ENCODE results near the gene MXRA7.
"Not testable (repeated sequence)": the region's sequence is repeated elsewhere in the genome, so short reads cannot be mapped to it uniquely, and the experiment has no call there.

The MXRA7 gene

GRCh38 chr17:76700617-76701470, 9.9 kb downstream of the MXRA7 start:
- Mint-ChIP-seq H3K4me3 (no peak overlapping the region), H3K27ac (no peak overlapping the region), H3K4me1 (ENCODE audit: low read depth) (no peaks in the 10 kb centered on the region), H3K9me3 (no peaks in the 10 kb centered on the region), H3K27me3 (ENCODE audit: low read depth) (peaks cover 2% of the 10 kb centered on the region), H3K36me3 (ENCODE audit: low read depth) (no peaks in the 10 kb centered on the region)
- no peak for DNase-seq (ENCODE audit: low spot score)

GRCh38 chr17:76700270-76700616, 10.5 kb downstream of the MXRA7 start:
- H3K4me1 Mint-ChIP-seq (ENCODE audit: low read depth): peaks cover 4% of the 10 kb centered on the region
- H3K27ac Mint-ChIP-seq: no peak overlapping the region
- no peak for DNase-seq (ENCODE audit: low spot score)
- no peaks in the 10 kb centered on the region for H3K9me3 Mint-ChIP-seq
- H3K4me3 Mint-ChIP-seq: no peak overlapping the region
- H3K36me3 Mint-ChIP-seq (ENCODE audit: low read depth): no peaks in the 10 kb centered on the region
- H3K27me3 Mint-ChIP-seq (ENCODE audit: low read depth): peaks cover 2% of the 10 kb centered on the region

- not testable (repeated sequence) for H3K36me3 Mint-ChIP-seq (ENCODE audit: low read depth); H3K9me3 Mint-ChIP-seq; H3K4me3 Mint-ChIP-seq; DNase-seq (ENCODE audit: low spot score); H3K27ac Mint-ChIP-seq; H3K4me1 Mint-ChIP-seq (ENCODE audit: low read depth); H3K27me3 Mint-ChIP-seq (ENCODE audit: low read depth)
Measured at GRCh38 chr17:76698466-76698977, 12.2 kb downstream of the MXRA7 start.

GRCh38 chr17:76697702-76698465, 12.9 kb downstream of the MXRA7 start:
- H3K9me3 Mint-ChIP-seq: no peaks in the 10 kb centered on the region
- H3K4me3 Mint-ChIP-seq: no peak overlapping the region
- H3K27me3 Mint-ChIP-seq (ENCODE audit: low read depth): peaks cover 2% of the 10 kb centered on the region
- H3K4me1 Mint-ChIP-seq (ENCODE audit: low read depth): peaks cover 4% of the 10 kb centered on the region
- DNase-seq (ENCODE audit: low spot score): no peak
- H3K27ac Mint-ChIP-seq: no peak overlapping the region
- no peaks in the 10 kb centered on the region for H3K36me3 Mint-ChIP-seq (ENCODE audit: low read depth)

- peaks cover 2% of the 10 kb centered on the region for H3K27me3 Mint-ChIP-seq (ENCODE audit: low read depth)
Measured at GRCh38 chr17:76696763-76697701, 13.7 kb downstream of the MXRA7 start.

GRCh38 chr17:76695059-76695831, 15.5 kb downstream of the MXRA7 start:
- Mint-ChIP-seq H3K4me1 (ENCODE audit: low read depth) (peaks cover 4% of the 10 kb centered on the region), H3K27ac (no peak overlapping the region), H3K4me3 (no peak overlapping the region), H3K9me3 (no peaks in the 10 kb centered on the region), H3K36me3 (ENCODE audit: low read depth) (no peaks in the 10 kb centered on the region), H3K27me3 (ENCODE audit: low read depth) (peaks cover 2% of the 10 kb centered on the region)
- no peak for DNase-seq (ENCODE audit: low spot score)

More at GRCh38 chr17:76696763-76697701, 13.7 kb downstream of the MXRA7 start:
- Mint-ChIP-seq H3K4me3 (no peak overlapping the region), H3K36me3 (ENCODE audit: low read depth) (no peaks in the 10 kb centered on the region), H3K9me3 (no peaks in the 10 kb centered on the region), H3K27ac (no peak overlapping the region), H3K4me1 (ENCODE audit: low read depth) (peaks cover 4% of the 10 kb centered on the region)
- no peak for DNase-seq (ENCODE audit: low spot score)

- Mint-ChIP-seq H3K27me3 (ENCODE audit: low read depth) (no peaks in the 10 kb centered on the region), H3K36me3 (ENCODE audit: low read depth) (no peaks in the 10 kb centered on the region), H3K4me3 (no peak overlapping the region), H3K27ac (no peak overlapping the region), H3K4me1 (ENCODE audit: low read depth) (peaks cover 4% of the 10 kb centered on the region), H3K9me3 (no peaks in the 10 kb centered on the region)
- DNase-seq (ENCODE audit: low spot score): no peak
Measured at GRCh38 chr17:76691379-76692191, 19.2 kb downstream of the MXRA7 start.

GRCh38 chr17:76690596-76691280, 20.0 kb downstream of the MXRA7 start:
- H3K27me3 Mint-ChIP-seq (ENCODE audit: low read depth): no peaks in the 10 kb centered on the region

GRCh38 chr17:76689859-76690258, 20.9 kb downstream of the MXRA7 start:
- no peaks in the 10 kb centered on the region for H3K36me3 Mint-ChIP-seq (ENCODE audit: low read depth)
- H3K4me1 Mint-ChIP-seq (ENCODE audit: low read depth): no peaks in the 10 kb centered on the region
- H3K27me3 Mint-ChIP-seq (ENCODE audit: low read depth): no peaks in the 10 kb centered on the region
- H3K9me3 Mint-ChIP-seq: no peaks in the 10 kb centered on the region
- no peak for DNase-seq (ENCODE audit: low spot score)
- no peak overlapping the region for H3K4me3 Mint-ChIP-seq
- H3K27ac Mint-ChIP-seq: no peak overlapping the region

More at GRCh38 chr17:76690596-76691280, 20.0 kb downstream of the MXRA7 start:
- no peaks in the 10 kb centered on the region for H3K36me3 Mint-ChIP-seq (ENCODE audit: low read depth)
- H3K9me3 Mint-ChIP-seq: no peaks in the 10 kb centered on the region
- no peak overlapping the region for H3K4me3 Mint-ChIP-seq
- H3K4me1 Mint-ChIP-seq (ENCODE audit: low read depth): peaks cover 4% of the 10 kb centered on the region
- no peak overlapping the region for H3K27ac Mint-ChIP-seq
- no peak for DNase-seq (ENCODE audit: low spot score)

GRCh38 chr17:76688165-76688622, 22.6 kb downstream of the MXRA7 start:
- no peak for DNase-seq (ENCODE audit: low spot score)
- Mint-ChIP-seq H3K4me1 (ENCODE audit: low read depth) (no peaks in the 10 kb centered on the region), H3K36me3 (ENCODE audit: low read depth) (no peaks in the 10 kb centered on the region), H3K4me3 (no peak overlapping the region), H3K27me3 (ENCODE audit: low read depth) (no peaks in the 10 kb centered on the region), H3K27ac (no peak overlapping the region), H3K9me3 (no peaks in the 10 kb centered on the region)

- Mint-ChIP-seq H3K4me3 (no peak overlapping the region), H3K9me3 (no peaks in the 10 kb centered on the region), H3K4me1 (ENCODE audit: low read depth) (no peaks in the 10 kb centered on the region), H3K36me3 (ENCODE audit: low read depth) (no peaks in the 10 kb centered on the region), H3K27ac (no peak overlapping the region), H3K27me3 (ENCODE audit: low read depth) (no peaks in the 10 kb centered on the region)
- no peak for DNase-seq (ENCODE audit: low spot score)
Measured at GRCh38 chr17:76687298-76688164, 23.2 kb downstream of the MXRA7 start.

Measured in T-helper 2 cell treated with Interferon-gamma antibody and Interleukin-4, amounts not matched to agents 5 μg/mL and 100 μg/mL, for 36 hours (primary cell).